OCI-M2 (cell line): ENCODE results near the gene RBM47.

ENCODE experiments used
- DNase-seq: peaks from one replicate; lab custom pipeline; 2025; ENCODE audit not compliant: unreplicated experiment; lab: John Stamatoyannopoulos, UW

The RBM47 gene

DNA sequence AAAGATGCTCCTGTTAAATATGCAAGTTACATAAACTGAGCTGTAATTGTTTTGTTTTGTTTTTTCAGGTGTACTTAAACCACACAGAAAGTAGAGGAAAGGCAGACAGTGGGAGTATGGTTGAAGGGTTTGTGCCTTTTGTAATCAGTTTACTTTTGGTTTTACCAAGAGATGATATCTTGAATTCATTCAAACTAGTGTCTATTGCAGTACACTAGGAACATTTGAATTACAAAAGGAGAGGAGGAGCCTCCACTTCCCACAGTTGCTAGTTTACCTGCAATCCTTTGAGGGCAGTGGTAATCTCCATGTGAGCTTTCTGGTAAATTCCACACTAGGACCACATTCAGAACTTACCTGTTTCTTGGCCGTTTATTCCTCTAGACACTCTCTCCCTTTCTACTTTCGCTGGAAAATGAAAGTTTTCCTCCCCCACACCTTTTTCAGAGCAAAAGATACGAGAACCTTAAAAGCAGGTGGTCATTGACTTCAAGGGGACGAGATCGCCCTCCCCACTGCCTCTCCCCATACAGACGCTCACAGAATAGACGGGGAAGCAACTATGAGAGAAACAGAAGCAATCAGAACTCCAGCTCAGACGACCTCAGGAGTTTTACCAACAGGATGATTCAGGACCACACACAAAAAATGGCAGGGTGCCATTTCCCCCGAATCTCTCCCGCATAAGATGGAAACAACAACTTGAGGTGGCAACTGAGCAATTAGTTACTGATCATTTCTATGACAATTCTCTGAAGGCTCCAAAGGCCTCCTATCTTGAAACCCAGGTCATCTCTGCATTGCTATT, 3.3 kb downstream of the RBM47 start:
- no peak for DNase-seq

DNA sequence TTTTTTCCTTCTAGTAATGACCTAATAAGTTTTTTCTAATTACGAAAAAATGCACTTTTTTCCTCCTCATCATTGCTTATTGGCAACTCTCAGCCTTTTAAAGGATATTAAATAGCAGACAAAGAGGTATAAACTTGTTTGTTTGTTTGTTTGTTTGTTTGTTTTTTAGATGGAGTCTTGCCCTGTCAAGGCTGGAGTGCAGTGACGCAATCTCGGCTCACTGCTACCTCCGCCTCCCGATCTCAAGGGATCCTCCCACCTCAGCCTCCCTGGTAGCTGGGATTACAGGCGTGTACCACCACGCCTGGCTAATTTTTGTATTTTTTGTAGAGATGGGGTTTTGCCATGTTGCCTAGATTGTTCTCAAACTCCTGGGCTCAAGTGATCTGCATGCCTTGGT, 6.0 kb downstream of the RBM47 start:
- DNase-seq: no peak

DNA sequence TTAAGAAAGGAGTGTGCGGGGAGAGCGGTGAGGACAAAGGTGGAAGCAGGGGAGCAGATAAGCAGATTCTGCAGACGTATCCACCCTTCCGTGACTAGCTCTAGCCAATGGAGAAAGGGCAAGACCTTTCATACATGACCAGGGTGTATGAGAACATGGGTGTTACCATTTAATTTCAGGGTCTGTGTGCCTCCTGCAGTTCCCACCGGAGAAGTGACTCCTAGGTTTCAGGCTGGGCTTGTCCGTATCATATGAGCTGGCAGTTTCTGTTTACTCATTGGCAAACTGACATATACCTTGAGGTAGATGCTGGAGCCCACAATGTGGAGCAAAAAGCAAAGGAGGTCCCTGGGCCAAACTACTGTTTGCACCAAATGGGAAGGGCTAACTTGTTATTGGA, 6.8 kb downstream of the RBM47 start:
- no peak for DNase-seq

DNA sequence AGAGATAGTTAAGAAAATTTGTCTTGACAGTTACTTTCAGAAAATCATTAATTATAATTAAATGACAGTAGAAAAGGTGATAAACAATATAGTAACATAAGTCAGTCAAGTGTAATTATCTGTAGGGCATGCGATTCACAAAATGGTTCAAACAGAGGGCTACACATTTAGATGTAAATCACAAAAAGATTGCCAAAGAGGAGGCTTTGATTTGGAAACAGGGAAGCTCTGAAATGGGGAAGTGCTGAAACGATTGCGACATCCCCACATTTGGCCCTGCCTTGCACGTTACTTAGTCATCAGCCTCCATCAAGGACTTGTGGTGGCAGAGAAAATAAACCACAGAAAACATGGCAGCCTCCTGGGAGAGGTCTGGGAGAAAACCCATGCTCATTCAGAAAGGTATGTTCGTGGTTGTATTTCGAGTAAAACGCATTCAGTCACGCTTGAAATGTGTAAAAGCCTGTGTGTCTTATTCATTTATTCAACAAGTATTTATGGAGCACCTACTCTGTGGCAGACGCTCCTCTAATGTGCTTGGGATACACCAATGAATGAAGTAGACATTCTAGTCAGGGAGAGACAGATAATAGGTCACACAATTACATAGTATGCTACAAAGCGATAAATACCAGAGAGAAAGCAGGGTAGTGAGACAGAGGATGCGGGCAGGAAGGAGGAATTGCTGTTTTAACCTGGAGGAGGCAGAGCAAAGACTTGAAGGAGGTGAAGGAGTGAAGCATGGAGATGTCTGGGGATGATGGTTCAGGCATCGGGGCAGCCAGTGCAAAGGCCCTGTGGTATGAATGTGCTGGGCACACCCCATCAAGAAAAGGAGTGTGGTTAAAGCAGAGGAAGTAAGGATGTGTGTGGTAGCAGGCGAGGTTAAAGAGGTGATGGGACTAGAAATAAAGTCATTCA, 7.8 kb downstream of the RBM47 start:
- no peak for DNase-seq

DNA sequence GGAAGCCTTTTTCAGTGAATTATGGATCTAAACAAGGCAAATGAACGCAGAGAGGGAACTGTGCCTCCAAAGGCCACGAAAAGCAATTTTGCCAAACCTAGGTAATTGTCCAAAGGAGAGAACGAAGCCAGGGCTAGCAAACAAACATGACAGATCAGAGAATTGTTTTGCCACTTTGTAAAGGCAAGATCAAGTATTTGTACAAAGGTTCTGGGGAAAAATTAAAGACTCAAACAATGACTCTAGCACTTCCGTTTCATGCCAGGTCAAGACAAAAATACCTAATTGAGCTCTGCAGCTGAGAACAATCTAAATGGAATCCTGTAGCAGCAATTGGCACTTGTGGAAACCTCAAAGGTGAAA, 8.5 kb downstream of the RBM47 start:
- no peak for DNase-seq

DNA sequence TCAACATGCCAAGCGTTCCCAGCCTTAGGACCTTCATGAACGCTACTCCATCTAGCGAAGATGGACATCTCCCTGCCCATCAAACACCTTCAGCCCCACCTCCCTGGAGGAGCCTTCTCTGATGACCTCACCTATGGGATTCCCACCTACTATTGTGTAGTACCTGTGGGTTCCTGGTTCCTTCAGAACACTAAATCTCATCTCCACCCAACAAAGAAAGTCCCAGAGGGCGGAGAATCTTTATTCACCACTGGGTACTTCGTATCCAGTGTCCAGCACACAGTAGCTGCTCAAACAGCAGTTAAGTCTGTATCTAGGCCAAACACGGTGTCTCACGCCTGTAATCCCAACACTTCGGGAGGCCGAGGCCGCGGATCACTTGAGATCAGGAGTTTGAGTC, 10.1 kb downstream of the RBM47 start:
- DNase-seq: no peak

DNA sequence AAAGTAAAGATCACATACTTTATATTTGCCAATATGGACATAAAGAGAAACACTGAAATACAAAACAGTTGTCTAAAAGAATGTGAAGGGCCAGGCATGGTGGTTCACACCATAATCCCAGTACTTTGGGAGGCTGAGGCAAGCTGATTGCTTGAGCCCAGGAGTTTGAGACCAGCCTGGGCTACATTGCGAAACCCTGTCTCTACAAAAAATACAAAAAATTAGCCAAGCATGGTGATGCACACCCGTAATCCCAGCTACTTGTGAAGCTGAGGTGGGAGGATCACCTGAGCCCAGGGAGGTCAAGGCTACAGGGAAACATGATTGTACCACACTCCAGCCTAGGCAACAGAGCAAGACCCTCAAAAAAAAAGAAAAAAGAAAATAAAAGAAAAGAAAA, 11.8 kb downstream of the RBM47 start:
- DNase-seq: no peak

DNA sequence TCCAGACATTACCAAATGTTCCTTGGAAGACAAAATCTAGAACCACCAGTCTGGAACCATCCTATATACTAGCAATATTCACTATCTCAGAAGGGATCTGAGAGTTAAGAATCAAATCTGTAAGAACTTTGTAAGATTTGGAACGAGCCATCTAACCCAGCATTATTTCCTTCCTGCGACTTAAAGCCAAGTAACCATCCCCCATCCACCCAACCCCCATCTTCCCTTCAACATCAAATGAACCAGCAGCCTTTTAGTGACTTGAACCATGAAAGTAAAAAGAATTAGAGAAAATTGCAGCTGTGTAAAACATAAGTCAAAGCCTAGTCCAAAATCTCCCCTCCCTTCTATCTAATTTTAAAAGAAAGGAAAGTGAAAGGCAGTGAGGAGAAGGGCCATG, 15.6 kb downstream of the RBM47 start:
- DNase-seq: no peak

DNA sequence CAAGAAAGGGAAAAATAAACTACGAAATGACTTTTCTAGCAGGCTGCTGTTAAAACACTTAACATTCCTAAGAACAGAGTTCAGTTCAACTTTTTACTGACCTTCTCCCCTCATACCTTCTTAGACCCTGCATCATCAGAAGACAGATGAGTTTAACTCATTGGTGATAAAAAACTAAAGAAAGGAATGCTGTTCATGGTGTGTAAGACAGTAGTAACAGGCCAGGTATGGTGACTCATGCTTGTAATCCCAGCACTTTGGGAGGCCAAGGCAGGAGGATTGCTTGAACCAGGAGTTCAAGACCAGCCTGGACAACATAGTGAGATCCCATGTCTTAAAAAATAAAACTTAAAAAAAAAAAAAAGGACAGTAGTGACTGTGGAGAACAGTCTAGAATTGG, 16.2 kb downstream of the RBM47 start:
- no peak for DNase-seq

DNA sequence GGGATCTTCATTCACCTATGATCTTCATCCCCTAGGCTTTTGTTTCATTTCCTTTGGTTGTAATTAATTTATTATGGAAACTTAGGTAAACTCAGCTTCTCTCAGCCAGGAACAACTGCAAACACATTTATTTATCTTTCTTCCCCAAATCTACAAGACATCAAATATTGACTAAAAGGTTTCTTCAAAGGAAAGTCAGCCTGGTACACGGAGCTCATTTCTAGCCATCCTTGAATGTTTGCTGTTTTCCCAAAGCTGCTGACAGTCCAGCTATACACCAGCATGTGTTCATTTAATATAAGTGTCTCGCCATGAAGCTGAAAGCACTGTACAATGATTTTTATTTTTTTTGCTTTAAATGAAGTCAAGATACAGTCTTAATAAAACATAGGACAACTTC, 16.8 kb downstream of the RBM47 start:
- DNase-seq: no peak

DNA sequence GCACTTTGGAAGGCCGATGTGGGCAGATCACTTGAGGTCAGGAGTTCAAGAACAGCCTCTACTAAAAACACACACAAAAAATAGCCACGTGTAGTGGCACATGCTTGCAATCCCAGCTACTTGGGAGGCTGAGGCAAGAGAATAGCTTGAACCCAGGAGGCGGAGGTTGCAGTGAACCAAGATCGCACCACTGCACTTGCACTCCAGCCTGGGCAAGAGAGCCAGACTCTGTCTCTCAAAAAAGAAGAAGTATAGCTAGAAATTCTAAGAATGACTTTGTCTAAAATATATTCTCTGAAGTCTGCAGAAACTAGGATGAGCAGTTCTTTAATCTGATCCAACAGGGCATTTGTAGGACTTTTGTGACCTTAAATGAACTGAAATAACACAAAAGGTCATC, 17.4 kb downstream of the RBM47 start:
- DNase-seq: no peak

DNA sequence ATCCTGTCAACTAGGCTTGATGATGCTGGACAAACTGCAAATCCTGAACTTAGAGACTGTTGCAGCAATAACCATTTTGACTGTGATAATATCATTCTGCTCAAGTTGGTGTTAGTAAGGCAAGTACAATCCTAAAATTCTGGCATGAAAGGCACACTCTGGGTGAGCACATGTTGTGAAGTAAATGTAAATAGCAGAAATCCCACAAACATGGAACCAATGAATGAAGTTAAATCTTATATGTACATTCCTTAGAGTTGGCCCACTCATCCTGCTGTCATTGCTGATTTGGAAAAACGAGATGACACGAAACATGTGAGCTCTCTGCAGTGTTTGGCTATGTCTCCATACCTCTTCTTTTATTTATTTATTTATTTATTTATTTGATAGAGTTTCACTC, 21.0 kb downstream of the RBM47 start:
- DNase-seq: no peak

DNA sequence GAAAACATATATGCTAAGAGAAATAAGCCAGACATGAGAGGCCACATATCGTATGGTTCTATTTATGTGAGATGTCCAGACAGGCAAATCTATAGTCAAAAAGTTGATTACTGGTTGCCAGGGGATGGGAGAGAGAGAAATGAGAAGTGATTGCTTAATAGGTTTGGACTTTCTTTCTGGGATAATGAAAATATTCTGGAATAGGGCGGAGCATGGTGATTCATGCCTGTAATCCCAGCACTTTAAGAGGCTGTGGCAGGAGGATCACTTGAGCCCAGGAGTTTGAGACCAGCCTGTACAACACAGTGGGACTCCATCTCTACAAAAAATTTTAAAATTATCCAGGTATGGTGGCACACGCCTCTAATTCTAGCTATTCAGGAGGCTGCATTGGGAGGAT, 22.4 kb downstream of the RBM47 start:
- no peak for DNase-seq

DNA sequence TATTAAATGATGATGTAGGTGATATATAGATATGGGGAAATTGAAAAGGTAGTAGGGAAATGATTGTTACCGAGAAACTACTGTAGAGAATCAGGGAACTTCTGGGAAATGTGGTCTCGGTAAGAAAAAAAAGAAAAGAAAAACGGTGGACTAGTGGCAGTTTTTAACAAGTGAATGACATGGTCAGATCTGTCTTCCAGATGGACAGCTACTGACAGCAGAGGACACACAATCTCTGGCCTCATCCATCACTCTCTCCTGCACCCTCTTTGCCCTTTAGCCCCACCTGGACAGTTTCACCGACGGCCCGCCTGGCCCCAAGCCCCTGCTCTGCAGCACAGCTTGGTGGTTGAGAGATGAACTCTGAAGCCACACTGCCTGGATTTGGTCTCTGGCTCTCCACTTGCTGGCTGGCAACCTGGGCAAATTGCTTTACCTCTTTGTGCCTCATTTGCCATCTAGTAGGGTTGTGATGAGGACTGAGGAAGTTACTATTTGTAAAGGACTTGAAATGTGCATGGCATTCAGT, 23.4 kb downstream of the RBM47 start:
- no peak for DNase-seq

DNA sequence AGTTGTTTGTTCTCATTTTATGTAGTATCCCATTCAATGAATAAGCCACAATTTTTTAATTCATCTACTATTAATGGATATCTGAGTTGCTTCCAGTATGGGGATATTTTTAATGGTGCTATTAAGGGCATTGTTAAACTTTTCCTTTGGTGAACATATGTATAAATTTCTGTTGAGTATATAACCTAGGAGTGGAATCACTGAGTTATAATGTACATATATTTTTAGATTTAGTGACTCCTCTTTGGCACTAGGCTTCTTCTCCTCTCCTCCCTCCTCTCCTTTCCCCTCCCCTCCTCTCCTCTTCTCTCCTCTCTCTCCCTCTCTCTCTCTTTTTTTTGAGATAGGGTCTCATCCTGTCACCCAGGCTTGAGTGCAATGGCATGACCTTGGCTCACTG, 26.4 kb downstream of the RBM47 start:
- no peak for DNase-seq

DNA sequence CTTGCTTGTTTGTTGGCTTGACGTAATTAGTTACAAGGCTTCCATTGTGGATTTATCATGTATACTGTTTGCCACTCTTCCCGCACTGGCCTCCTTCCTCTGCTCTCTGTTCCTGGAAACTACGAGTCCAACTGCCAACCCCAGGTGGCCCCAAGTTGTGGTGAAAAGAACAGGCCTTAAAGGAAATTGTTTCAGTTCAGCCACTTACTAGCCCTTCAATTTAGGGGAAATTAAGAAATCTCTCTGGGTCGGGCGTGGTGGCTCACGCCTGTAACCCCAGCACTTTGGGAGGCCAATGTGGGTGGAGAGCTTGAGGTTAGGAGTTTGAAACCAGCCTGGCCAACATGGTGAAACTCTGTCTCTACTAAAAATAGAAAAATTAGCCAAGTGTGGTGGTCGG, 28.0 kb downstream of the RBM47 start:
- DNase-seq: no peak

DNA sequence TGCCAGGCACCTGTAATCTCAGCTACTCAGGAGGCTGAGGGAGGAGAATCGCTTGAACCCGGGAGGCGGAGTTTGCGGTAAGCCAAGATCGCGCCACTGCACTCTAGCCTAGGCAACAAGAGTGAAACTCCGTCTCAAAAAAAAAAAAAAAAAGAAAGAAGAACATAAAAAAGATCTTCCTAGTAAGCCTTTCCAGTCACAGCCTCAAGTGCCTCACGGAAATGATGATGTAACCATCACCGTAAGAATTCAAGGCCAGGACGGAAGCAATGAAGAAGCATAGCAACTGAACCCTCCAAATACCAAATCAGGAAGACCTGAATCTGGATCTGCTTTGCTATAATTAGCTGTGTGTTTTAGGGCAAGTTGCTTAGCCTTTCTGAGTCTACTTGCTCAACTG, 28.8 kb downstream of the RBM47 start:
- no peak for DNase-seq

DNA sequence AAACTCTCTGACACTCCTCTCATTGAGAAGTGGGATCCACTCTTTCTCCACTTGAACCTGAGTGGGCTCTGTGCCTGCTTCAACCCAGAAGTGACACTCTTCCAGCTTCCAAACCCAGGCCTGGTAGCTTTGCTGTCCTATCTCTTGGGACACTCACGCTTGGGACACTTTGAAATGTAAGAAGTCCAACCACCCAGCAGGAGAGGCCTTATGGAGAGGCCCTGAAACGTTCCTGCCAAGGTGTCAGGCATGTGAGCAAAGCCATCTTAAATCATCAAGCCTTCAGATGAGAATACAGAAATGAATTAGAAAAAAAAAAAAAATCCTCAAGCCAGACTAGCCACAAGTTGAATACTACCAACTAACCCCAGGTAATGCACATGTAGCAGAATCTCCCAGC, 30.2 kb downstream of the RBM47 start:
- no peak for DNase-seq

DNA sequence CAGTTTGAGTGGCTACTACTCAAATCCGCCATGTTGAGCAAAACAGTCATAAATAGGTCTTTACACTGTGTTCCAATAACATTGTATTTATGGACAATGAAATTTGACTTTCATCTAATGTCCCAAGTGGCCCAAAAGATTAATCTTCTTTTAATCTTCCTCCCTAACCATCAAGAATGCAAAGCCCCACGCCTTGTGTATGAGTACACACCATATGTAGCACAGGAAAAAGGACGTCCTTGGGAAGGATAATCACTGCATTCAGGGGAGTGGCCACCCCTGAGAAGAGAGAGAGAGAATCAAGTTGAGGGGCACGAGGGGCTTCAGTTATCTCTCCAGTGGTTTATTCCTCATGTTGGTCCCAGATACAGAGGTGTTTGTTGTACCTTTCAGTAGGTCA, 33.1 kb downstream of the RBM47 start:
- no peak for DNase-seq

DNA sequence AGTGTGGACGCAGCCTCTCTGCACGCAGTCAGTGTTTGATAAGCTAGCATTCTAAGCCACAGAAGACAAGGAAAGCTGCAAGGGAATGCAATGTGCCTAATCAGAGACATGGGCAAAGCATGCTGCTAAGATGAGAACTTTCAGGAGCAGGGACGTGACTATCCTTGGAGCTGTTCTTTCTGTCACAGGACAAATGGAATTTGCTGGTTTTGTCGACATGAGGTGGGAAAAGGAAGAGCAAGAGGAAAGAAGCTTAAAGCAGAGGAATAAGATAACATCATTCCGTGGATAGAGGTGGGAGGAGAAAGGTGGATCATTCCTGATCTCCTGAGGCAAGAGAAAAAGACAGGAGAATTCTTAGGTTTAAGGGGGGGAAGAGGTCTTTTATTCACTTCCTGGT, 33.7 kb downstream of the RBM47 start:
- no peak for DNase-seq

DNA sequence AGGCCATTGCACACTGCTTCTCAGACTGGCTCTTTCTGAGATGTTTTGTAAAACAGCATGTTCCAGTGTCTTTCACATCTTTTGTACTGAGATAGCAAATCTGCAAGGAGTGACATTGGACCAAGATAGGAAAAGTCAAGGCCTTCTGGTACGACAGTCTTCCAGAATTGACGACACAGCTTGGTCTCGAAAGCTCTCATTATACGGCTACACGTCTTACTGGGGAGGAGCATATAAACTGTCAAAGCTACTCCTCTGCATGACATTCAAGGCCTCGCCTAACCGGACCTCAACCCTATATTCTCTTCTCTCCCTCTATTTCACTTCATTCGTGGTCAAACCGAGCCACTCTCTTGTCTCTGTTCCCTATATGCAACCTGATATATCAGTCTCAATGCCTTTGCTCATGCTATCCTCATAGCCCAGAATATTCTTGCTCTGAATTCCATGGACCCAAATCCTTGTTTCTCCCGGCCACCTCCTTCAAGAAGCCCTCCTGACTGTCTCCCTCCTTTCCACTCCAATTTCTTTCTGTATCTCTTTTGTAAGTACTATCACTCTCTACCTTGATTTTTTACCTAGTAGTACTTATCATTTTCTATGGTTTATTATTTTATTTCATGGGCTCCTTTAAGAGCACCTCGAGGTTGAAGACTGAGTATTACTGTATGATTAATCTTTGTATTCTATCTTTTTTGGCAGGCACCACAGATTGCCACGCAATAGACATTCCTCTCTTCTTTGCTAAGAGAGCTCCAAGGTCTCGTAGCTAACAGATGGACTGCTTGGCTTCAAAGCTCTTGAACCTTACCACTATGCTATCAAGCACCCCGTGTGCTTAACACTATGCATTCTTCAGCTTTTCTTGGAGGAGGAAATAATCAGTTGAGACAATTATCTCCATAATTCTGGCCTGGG, 35.1 kb downstream of the RBM47 start:
- DNase-seq: no peak
